ENCODE data around the gene SIRPA. TPM values are rescaled to one million over a fixed set of nuclear protein-coding genes. Genes with fewer than 3 reads are reported as not detected.

The SIRPA gene
- total RNA-seq, 2 donors from 2014 or later = 20.3 to 31.0 TPM

DNA sequence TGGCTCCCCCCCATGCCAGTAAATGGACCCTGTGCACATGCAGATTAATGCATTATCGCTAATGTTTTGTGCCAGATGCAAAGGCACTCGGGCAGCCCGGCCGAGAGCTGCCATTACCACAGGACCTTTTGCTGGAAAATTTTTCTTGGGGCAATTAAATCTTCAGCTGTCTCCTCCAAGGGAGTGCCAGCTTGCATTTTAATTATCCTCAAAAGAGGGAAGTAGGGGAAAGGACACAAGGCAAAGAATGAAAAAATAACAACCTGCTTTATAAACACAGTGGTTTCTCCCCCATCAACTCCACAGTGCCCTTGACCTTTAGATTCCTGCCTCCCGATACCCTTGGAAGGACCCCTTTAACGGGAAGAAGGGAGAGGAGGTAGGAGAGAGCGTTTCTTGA, 50.5 kb downstream of the SIRPA start:
- Histone ChIP-seq H3K4me3 (no peak overlapping the region), H3K27me3 (replicated peaks; ENCODE audit: insufficient read depth) (no peaks in the 10 kb centered on the region), H3K27ac (no peak overlapping the region), H3K36me3 (no peaks in the 10 kb centered on the region), H3K9me3 (no peaks in the 10 kb centered on the region), H3K4me1 (replicated peaks) (peaks cover 3% of the 10 kb centered on the region)
- WGBS = 88% methylated on average over 7 of the region's 7 CpGs
- TF ChIP-seq POLR2A (IDR thresholded peaks at IDR 0.05) = no peak
- TF ChIP-seq POLR2AphosphoS5 (IDR thresholded peaks at IDR 0.05) = no peak
- TF ChIP-seq, protein P1, sequence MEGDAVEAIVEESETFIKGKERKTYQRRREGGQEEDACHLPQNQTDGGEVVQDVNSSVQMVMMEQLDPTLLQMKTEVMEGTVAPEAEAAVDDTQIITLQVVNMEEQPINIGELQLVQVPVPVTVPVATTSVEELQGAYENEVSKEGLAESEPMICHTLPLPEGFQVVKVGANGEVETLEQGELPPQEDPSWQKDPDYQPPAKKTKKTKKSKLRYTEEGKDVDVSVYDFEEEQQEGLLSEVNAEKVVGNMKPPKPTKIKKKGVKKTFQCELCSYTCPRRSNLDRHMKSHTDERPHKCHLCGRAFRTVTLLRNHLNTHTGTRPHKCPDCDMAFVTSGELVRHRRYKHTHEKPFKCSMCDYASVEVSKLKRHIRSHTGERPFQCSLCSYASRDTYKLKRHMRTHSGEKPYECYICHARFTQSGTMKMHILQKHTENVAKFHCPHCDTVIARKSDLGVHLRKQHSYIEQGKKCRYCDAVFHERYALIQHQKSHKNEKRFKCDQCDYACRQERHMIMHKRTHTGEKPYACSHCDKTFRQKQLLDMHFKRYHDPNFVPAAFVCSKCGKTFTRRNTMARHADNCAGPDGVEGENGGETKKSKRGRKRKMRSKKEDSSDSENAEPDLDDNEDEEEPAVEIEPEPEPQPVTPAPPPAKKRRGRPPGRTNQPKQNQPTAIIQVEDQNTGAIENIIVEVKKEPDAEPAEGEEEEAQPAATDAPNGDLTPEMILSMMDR (IDR thresholded peaks at IDR 0.05) = no peak
- intact Hi-C loops (cut with DNase I) = loop anchor here (10.0 kb wide), 1 partner anchor 141 kb away; no protein-coding TSS in a partner anchor
- no peak for DNase-seq (ENCODE audit: low spot score)

DNA sequence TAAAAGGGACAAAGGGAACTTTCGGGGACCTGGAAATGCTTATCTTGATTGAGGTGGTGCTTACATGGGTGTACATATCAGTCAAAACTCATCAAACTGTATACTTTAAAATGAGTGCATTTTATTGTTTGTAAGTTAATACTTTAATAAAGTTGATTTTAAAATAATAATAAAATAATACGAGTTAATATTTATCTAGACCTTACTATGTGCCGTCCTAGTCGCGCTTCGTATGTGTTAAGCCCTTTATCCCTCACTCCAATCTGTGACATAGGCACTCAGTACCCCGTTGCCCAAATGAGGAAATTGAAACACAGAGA, 51.2 kb downstream of the SIRPA start:
- TF ChIP-seq POLR2AphosphoS5 (IDR thresholded peaks at IDR 0.05) (no peak), POLR2A (IDR thresholded peaks at IDR 0.05) (no peak)
- TF ChIP-seq, protein P1 (IDR thresholded peaks at IDR 0.05) = no peak
- Histone ChIP-seq H3K4me1 (replicated peaks) (peaks cover 3% of the 10 kb centered on the region), H3K27me3 (replicated peaks; ENCODE audit: insufficient read depth) (no peaks in the 10 kb centered on the region), H3K36me3 (no peaks in the 10 kb centered on the region), H3K9me3 (no peaks in the 10 kb centered on the region), H3K4me3 (no peak overlapping the region), H3K27ac (no peak overlapping the region)
- 59% methylated on average over 7 of the region's 7 CpGs for WGBS
- intact Hi-C loops (cut with DNase I) = loop anchor here (10.0 kb wide), 1 partner anchor 142 kb away; no protein-coding TSS in a partner anchor
- DNase-seq (ENCODE audit: low spot score) = no peak

DNA sequence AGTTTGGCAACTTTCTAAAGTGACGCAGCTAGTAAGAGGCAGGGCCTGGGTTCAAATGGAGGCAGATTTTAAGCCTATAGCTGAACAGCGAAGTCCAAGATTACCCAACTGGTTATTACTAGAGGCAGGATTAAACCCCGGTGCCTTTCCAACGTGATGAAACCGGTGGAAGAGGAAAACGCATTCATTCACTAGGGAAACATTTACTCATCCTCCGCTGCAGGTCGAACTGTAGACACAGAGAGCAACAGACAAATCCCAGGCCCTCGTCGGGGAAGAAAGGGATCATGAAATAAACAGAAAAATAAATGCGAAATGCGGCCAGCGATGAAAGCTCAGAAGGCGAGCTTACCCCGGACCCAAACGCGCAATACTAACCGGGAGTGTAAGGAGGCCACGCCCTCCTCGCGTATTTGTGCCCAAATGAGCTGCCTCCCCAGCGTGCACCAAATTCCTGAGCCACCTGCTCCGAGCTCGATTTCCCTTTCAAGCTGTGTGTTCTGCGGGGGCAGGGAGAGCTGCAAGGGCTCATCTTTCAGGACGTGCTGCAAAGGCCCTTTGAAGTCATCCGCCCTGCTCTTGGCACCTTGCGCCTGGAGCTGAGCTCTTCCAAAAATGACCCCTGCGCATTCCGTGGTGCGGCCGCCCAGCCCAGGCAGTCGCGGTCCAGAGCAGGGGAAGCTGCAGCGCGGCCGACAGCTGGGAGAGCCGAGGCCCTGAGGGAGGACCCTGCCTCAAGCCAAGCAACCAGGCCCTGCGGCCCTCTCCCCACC, 51.7 kb downstream of the SIRPA start:
- no peak overlapping the region for H3K27ac ChIP-seq
- H3K4me1 ChIP-seq (replicated peaks) = peaks cover 3% of the 10 kb centered on the region
- 5% methylated on average over 38 of the region's 39 CpGs for WGBS
- H3K9me3 ChIP-seq = no peaks in the 10 kb centered on the region
- H3K27me3 ChIP-seq (replicated peaks; ENCODE audit: insufficient read depth) = no peaks in the 10 kb centered on the region
- H3K4me3 ChIP-seq = peak overlapping the region in 1 of 2 donors; percentile 7
- intact Hi-C loops (cut with DNase I) = loop anchor here (10.0 kb wide), 1 partner anchor 142 kb away; no protein-coding TSS in a partner anchor
- DNase-seq (ENCODE audit: low spot score) = peak; percentile 23
- no peaks in the 10 kb centered on the region for H3K36me3 ChIP-seq
- TF ChIP-seq POLR2AphosphoS5 (IDR thresholded peaks at IDR 0.05) = no peak
- TF ChIP-seq, protein P1 (IDR thresholded peaks at IDR 0.05) = no peak
- TF ChIP-seq POLR2A (IDR thresholded peaks at IDR 0.05) = no peak

DNA sequence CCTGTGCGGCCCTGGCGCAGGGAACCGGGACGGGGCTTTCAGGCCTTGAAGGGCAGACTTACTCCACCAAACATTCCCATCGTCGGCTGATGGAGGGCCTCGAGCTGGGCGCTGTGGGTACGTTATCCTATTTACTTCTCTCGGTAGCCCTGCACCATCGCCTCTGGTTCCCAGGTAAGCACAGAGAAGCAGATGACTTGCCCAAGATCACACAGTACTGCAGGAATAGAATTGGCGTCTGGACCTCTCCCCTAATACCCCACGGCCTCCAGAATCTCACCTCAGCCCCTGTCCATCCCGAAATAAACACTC, 52.3 kb downstream of the SIRPA start:
- no peaks in the 10 kb centered on the region for H3K27me3 ChIP-seq (replicated peaks; ENCODE audit: insufficient read depth)
- H3K4me3 ChIP-seq = no peak overlapping the region
- H3K4me1 ChIP-seq (replicated peaks) = peaks cover 3% of the 10 kb centered on the region
- no peaks in the 10 kb centered on the region for H3K9me3 ChIP-seq
- no peaks in the 10 kb centered on the region for H3K36me3 ChIP-seq
- H3K27ac ChIP-seq = no peak overlapping the region
- DNase-seq (ENCODE audit: low spot score) = no peak
- no peak for TF ChIP-seq POLR2AphosphoS5 (IDR thresholded peaks at IDR 0.05)
- TF ChIP-seq, protein P1 (IDR thresholded peaks at IDR 0.05) = no peak
- TF ChIP-seq POLR2A (IDR thresholded peaks at IDR 0.05) = no peak
- intact Hi-C loops (cut with DNase I) = loop anchor here (10.0 kb wide), 1 partner anchor 143 kb away; no protein-coding TSS in a partner anchor
- 64% methylated on average over 14 of the region's 14 CpGs for WGBS
